Glutamatergic neuron (in vitro differentiated cells): ENCODE data around the gene CAMTA1. TPM values are rescaled to one million over a fixed set of nuclear protein-coding genes. Genes with fewer than 3 reads are reported as not detected.

ENCODE experiments used
- DNase-seq: peaks from one replicate; pipeline ENCODE4 v3.0.0; 2022
- H3K27ac Mint-ChIP-seq: one replicate; pipeline ENCODE4 v1.8.0; 2020; ENCODE audit warnings: mild to moderate bottlenecking, mixed read lengths, inconsistent platforms; ENCODE audit not compliant: unreplicated experiment
- H3K27me3 Mint-ChIP-seq: one replicate; pipeline ENCODE4 v1.8.0; 2020; ENCODE audit warnings: mild to moderate bottlenecking, moderate library complexity, mixed read lengths, inconsistent platforms; ENCODE audit not compliant: unreplicated experiment
- H3K36me3 Mint-ChIP-seq: one replicate; pipeline ENCODE4 v1.8.0; 2020; ENCODE audit warnings: mild to moderate bottlenecking, mixed read lengths, inconsistent platforms; ENCODE audit not compliant: unreplicated experiment
- H3K4me1 Mint-ChIP-seq: one replicate; pipeline ENCODE4 v1.8.0; 2020; ENCODE audit warnings: mild to moderate bottlenecking, low read depth, mixed read lengths, inconsistent platforms; ENCODE audit not compliant: unreplicated experiment
- H3K4me3 Mint-ChIP-seq: one replicate; pipeline ENCODE4 v1.8.0; 2020; ENCODE audit warnings: mild to moderate bottlenecking, mixed read lengths, inconsistent platforms; ENCODE audit not compliant: unreplicated experiment
- H3K9me3 Mint-ChIP-seq: one replicate; pipeline ENCODE4 v1.8.0; 2020; ENCODE audit warnings: mild to moderate bottlenecking, moderate library complexity, mixed read lengths, inconsistent platforms; ENCODE audit not compliant: unreplicated experiment
- CTCF ChIP-seq: fragments of 200-600 bp; sonication (generic); IDR thresholded peaks from one replicate; pipeline ENCODE4 v1.5.0; 2021; ENCODE audit not compliant: partially characterized antibody, unreplicated experiment
- total RNA-seq: library from RNA; stranded (reverse); fragmentation: NEBNext Ultra II Directional; extraction: Animal tissue kit (Norgen Biotek cat#: 25700); gene quantifications from one replicate; pipeline ENCODE4 v1.2.1, GENCODE V29; 2021; ENCODE audit not compliant: unreplicated experiment

Gene CAMTA1
- total RNA-seq, 1 donor from 2014 or later = 77.2 TPM

- peaks cover 3% of the 10 kb centered on the region for H3K9me3 Mint-ChIP-seq
- no peak overlapping the region for H3K27ac Mint-ChIP-seq
- peaks cover 2% of the 10 kb centered on the region for H3K27me3 Mint-ChIP-seq
- H3K4me1 Mint-ChIP-seq = no peaks in the 10 kb centered on the region
- DNase-seq = no peak
- H3K36me3 Mint-ChIP-seq = peaks cover 3% of the 10 kb centered on the region
- H3K4me3 Mint-ChIP-seq = no peak overlapping the region
- no peak for TF ChIP-seq CTCF
Observed at GRCh38 chr1:7279769-7280168, 494.5 kb downstream of the CAMTA1 start.

- no peak for TF ChIP-seq CTCF
- H3K4me1 Mint-ChIP-seq = no peaks in the 10 kb centered on the region
- H3K27ac Mint-ChIP-seq = no peak overlapping the region
- peaks cover 3% of the 10 kb centered on the region for H3K9me3 Mint-ChIP-seq
- H3K36me3 Mint-ChIP-seq = peaks cover 4% of the 10 kb centered on the region
- no peak overlapping the region for H3K4me3 Mint-ChIP-seq
- H3K27me3 Mint-ChIP-seq = peaks cover 2% of the 10 kb centered on the region
- no peak for DNase-seq
Observed at GRCh38 chr1:7280347-7280960, 495.2 kb downstream of the CAMTA1 start.

GRCh38 chr1:7281821-7282220 is 496.6 kb downstream of the CAMTA1 start:
- no peak overlapping the region for H3K4me3 Mint-ChIP-seq
- no peak for TF ChIP-seq CTCF
- no peak overlapping the region for H3K27ac Mint-ChIP-seq
- H3K27me3 Mint-ChIP-seq = peaks cover 2% of the 10 kb centered on the region
- H3K36me3 Mint-ChIP-seq = peaks cover 4% of the 10 kb centered on the region
- H3K4me1 Mint-ChIP-seq = no peaks in the 10 kb centered on the region
- peaks cover 3% of the 10 kb centered on the region for H3K9me3 Mint-ChIP-seq
- DNase-seq = no peak

- no peak for DNase-seq
- H3K4me3 Mint-ChIP-seq = no peak overlapping the region
- no peaks in the 10 kb centered on the region for H3K4me1 Mint-ChIP-seq
- no peak overlapping the region for H3K27ac Mint-ChIP-seq
- peaks cover 9% of the 10 kb centered on the region for H3K36me3 Mint-ChIP-seq
- no peak for TF ChIP-seq CTCF
- no peaks in the 10 kb centered on the region for H3K27me3 Mint-ChIP-seq
- peaks cover 9% of the 10 kb centered on the region for H3K9me3 Mint-ChIP-seq
Observed at GRCh38 chr1:7284839-7285435, 499.7 kb downstream of the CAMTA1 start.

GRCh38 chr1:7285856-7286454 is 500.7 kb downstream of the CAMTA1 start:
- no peaks in the 10 kb centered on the region for H3K4me1 Mint-ChIP-seq
- no peak overlapping the region for H3K4me3 Mint-ChIP-seq
- no peak for DNase-seq
- no peaks in the 10 kb centered on the region for H3K27me3 Mint-ChIP-seq
- no peak for TF ChIP-seq CTCF
- peaks cover 9% of the 10 kb centered on the region for H3K9me3 Mint-ChIP-seq
- no peak overlapping the region for H3K27ac Mint-ChIP-seq
- H3K36me3 Mint-ChIP-seq = peaks cover 9% of the 10 kb centered on the region
